ENCODE data around the gene CLDN9. TPM values are rescaled to one million over a fixed set of nuclear protein-coding genes. Genes with fewer than 3 reads are reported as not detected.

The CLDN9 gene, protein sequence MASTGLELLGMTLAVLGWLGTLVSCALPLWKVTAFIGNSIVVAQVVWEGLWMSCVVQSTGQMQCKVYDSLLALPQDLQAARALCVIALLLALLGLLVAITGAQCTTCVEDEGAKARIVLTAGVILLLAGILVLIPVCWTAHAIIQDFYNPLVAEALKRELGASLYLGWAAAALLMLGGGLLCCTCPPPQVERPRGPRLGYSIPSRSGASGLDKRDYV
- 0.29 and 3.5 TPM in 2 replicates for total RNA-seq

DNA sequence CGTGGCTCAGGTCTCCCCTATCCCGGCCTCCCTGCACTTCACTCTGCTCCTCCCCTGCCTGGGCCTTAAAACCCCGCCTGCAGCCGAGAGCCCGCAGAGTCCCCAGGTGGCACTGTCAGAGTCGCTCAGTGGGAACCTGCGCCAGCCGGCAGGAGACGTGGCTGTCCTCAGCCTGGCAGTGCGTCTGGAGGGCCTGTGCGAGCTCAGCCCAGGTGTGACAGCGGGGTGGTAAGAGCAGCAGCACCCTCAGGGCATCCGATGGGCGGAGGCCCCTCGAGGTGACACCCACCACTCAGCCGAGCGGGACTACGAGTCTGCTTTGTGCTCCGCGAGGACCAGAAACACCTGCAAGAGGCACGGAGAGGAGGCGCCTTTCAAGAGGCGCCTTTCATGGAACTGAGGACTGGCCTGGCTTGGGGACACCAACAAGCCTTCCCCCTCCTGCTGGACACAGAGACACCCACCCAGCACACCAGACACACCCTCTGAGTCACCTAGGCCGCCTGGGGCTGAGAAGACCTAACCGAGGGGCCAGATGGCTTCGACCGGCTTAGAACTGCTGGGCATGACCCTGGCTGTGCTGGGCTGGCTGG lies at the start of gene CLDN9:
Gene CLDN9, plus strand, starts transcription at position 96 of the 593 bp plus-strand sequence. Its CDS starts 440 bp downstream, at position 536.
- no peak within 1 kb of the TSS for H3K4me3 ChIP-seq (ENCODE audit: low read depth, low read length)
- no peak for DNase-seq (ENCODE audit: low read depth)

DNA sequence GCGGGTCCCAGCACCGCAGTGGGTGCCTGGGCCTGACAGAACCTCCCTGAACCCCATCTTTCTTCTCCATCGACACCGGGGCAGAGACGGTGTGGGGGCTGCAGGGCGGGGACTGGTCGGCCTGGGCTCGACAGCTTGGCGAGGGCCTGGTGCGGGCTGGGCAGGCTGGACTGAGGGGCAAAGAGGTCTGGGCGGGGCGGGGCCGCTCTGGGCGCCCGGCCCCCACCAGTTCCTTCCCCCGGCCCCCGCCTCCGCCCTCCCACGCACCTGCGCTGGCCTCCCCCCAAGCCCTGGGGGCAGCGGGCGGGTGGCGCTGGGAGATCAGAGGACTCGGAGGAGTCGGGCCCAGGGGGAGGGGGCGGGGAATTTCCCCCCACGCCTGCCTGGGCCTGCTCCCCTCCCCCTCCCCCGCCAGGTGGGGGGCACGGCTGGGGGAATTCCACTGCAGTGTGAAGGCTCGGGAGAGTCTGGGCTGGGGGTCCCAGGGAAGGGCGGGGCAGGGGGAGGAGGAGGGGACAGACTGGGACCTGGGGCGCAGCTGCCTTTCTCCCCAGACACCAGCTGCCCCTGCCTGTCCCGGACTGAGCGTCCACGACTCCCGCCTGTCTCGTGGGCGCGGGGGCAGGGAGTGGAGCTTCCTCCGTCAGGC lies 49.5 kb upstream of the CLDN9 start:
- TF ChIP-seq, protein P1, sequence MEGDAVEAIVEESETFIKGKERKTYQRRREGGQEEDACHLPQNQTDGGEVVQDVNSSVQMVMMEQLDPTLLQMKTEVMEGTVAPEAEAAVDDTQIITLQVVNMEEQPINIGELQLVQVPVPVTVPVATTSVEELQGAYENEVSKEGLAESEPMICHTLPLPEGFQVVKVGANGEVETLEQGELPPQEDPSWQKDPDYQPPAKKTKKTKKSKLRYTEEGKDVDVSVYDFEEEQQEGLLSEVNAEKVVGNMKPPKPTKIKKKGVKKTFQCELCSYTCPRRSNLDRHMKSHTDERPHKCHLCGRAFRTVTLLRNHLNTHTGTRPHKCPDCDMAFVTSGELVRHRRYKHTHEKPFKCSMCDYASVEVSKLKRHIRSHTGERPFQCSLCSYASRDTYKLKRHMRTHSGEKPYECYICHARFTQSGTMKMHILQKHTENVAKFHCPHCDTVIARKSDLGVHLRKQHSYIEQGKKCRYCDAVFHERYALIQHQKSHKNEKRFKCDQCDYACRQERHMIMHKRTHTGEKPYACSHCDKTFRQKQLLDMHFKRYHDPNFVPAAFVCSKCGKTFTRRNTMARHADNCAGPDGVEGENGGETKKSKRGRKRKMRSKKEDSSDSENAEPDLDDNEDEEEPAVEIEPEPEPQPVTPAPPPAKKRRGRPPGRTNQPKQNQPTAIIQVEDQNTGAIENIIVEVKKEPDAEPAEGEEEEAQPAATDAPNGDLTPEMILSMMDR (conservative IDR thresholded peaks at IDR 0.05; ENCODE audit: low read depth, low read length): no peak
- DNase-seq (ENCODE audit: low read depth): no peak
- H3K4me3 ChIP-seq (ENCODE audit: low read depth, low read length): peak overlapping the region; percentile 44

More for the DNA sequence above, at the start of gene CLDN9:
- TF ChIP-seq, protein P1 (conservative IDR thresholded peaks at IDR 0.05; ENCODE audit: low read depth, low read length): no peak

DNA sequence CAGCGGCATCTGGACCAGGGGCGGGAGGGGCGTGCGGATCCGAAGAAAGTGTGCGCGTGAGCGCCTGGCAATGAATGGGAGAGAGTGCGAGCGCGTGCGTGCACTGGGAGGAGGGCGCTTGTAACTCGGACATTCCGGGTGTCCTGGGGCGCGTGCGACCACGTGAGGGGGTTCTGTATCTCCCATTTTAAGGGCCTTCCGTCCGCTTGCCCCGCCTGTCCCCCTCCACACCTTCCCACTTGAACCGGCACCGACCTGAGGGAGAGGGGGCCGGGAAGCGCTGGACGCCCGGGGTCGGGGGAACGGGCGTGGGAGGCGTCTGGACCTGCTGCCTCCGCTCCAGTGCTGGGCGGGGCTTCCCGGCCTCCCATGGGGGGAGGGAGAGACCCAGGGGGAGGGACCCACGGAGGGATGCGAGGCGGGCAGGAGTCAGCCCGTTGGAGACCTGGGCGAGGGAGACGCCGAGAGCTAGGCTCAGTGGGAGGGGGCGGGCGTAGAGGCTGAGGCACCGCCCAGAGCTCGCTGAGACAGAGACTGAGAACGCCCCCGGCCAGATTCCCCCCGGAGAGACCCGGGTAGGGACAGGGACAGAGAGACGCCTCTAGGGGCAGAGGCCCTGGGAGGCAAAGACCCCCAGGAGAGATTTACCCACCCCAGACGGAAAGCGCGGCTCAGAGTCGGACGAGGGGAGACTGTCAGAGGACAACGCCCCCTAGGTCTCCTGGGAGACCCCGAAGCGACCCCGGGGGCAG lies 48.8 kb upstream of the CLDN9 start, which contains the start of gene KREMEN2:
Gene KREMEN2, plus strand, starts transcription at position 553 of the 752 bp plus-strand sequence. CDS start 246 bp downstream, outside the sequence.
- H3K4me3 ChIP-seq (ENCODE audit: low read depth, low read length): peak within 1 kb of the TSS; percentile 44
- TF ChIP-seq, protein P1 (conservative IDR thresholded peaks at IDR 0.05; ENCODE audit: low read depth, low read length): no peak
- no peak for DNase-seq (ENCODE audit: low read depth)

DNA sequence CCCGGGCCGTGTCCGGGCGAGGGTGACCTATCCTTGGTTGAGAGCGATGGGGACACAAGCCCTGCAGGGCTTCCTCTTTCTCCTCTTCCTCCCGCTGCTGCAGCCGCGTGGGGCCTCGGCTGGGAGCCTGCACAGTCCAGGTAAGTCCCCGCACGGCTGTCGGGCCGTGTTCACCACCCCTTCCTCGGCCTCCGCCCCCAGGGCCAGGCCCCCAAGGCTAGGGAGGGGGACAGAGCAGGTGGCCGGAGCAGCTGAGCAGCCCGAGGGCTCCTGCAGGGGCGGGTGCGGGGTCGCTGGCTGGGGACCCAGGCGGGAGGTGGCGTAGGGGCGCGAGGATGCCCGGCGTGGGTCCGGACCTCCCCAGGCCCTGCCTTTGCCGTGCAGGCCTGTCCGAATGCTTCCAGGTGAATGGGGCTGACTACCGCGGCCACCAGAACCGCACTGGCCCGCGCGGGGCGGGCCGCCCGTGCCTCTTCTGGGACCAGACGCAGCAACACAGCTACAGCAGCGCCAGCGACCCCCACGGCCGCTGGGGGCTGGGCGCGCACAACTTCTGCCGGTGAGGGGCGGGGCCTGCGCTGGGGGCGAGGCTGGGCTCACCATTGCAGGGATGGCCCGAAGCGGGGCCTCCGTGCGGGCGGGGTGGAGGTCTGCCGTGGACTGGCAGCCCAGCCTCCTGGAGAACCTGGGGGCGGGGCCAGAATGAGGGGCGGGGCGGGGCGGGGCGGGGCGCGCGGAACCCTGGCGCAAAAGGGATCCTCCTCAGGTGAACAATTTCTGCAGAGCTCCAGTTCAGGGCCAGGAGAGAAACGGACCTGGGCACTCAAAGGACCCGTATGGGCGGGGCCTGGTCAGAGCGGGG lies 48.0 kb upstream of the CLDN9 start:
- TF ChIP-seq, protein P1 (conservative IDR thresholded peaks at IDR 0.05; ENCODE audit: low read depth, low read length): no peak
- H3K4me3 ChIP-seq (ENCODE audit: low read depth, low read length): peak overlapping the region; percentile 44
- DNase-seq (ENCODE audit: low read depth): no peak

GRCh38 chr16:2966043-2966807 lies 46.5 kb upstream of the CLDN9 start:
- no peak overlapping the region for H3K4me3 ChIP-seq (ENCODE audit: low read depth, low read length)
- TF ChIP-seq, protein P1 (conservative IDR thresholded peaks at IDR 0.05; ENCODE audit: low read depth, low read length): no peak
- no peak for DNase-seq (ENCODE audit: low read depth)
